ENCODE measurements around the gene HTR3A.

HTR3A gene

DNA sequence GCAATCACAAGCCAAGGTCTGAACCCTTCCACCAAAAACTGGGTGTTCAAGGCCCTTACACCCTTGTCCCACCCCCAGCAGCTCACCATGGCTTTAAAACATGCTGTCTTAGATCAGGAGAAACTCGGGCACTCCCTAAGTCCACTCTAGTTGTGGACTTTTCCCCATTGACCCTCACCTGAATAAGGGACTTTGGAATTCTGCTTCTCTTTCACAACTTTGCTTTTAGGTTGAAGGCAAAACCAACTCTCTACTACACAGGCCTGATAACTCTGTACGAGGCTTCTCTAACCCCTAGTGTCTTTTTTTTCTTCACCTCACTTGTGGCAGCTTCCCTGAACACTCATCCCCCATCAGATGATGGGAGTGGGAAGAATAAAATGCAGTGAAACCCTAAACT, 15.0 kb downstream of the HTR3A start:
- no peaks in the 10 kb centered on the region for H3K4me1 ChIP-seq (ENCODE audit: insufficient read depth, low read length)
- H3K36me3 ChIP-seq (ENCODE audit: insufficient read depth, low read length): no peaks in the 10 kb centered on the region
- H3K9me3 ChIP-seq (ENCODE audit: control insufficient read depth, insufficient read depth, low read length): no peaks in the 10 kb centered on the region
- no peak overlapping the region for H3K9ac ChIP-seq (ENCODE audit: low read depth, low read length)

DNA sequence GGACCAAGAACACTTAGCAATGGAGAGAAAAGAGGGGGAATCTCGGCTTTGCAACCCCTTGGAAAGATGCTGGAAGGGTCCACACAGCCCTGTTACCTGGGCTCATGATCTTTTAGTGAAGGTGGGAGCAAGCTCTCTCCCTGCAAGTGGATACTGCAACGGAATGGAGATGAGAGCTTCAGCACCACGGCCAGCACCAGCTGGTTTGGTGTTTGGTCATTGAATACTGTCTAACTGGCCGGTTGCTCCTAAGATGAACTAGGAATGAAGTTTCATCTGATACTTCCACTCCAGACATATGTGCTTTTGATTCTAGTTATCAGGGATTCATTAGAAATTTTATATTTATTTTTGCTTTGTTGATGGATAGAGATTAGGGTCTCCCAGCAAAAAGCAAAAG, 16.3 kb downstream of the HTR3A start:
- H3K9ac ChIP-seq (ENCODE audit: low read depth, low read length): no peak overlapping the region
- H3K9me3 ChIP-seq (ENCODE audit: control insufficient read depth, insufficient read depth, low read length): no peaks in the 10 kb centered on the region

DNA sequence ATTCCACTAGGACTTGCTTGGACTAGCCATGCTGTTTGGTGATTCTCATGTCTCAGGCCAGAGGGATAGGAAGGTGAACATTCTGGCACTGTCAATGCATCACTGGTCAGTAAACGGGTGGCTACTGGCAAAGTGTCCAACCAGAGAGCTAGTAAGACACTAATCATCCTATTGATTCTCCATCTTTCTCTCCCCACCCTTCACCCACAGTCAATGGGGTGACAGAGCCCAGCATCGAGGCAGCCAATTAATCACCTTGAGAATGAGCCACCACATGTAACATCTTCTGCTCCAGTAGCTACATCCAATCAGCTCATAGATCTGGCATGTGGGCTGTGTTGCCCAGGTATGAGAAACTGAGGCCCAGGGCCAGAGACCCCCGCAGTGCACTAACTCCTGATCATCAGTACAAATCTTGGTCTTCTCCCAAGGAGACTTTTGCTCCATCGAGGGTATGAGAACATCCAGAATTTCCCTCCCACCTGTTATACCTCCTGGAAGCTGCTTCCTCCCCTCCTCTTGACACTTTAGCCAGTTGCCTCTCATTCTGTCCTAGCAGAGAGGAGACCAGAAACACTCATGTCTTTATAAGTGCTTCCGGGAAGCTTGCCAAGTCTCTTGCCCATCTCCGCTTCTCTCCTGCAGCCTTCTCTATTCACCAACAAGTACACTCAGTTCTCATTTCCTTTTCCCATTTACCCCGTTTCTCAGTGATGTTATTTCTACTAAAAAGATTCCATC, 17.0 kb downstream of the HTR3A start:
- no peaks in the 10 kb centered on the region for H3K4me1 ChIP-seq (ENCODE audit: insufficient read depth, low read length)
- no peaks in the 10 kb centered on the region for H3K9me3 ChIP-seq (ENCODE audit: control insufficient read depth, insufficient read depth, low read length)
- H3K9ac ChIP-seq (ENCODE audit: low read depth, low read length): no peak overlapping the region
- H3K36me3 ChIP-seq (ENCODE audit: insufficient read depth, low read length): no peaks in the 10 kb centered on the region

More for the DNA sequence above, 16.3 kb downstream of the HTR3A start:
- no peaks in the 10 kb centered on the region for H3K4me1 ChIP-seq (ENCODE audit: insufficient read depth, low read length)
- no peaks in the 10 kb centered on the region for H3K36me3 ChIP-seq (ENCODE audit: insufficient read depth, low read length)

DNA sequence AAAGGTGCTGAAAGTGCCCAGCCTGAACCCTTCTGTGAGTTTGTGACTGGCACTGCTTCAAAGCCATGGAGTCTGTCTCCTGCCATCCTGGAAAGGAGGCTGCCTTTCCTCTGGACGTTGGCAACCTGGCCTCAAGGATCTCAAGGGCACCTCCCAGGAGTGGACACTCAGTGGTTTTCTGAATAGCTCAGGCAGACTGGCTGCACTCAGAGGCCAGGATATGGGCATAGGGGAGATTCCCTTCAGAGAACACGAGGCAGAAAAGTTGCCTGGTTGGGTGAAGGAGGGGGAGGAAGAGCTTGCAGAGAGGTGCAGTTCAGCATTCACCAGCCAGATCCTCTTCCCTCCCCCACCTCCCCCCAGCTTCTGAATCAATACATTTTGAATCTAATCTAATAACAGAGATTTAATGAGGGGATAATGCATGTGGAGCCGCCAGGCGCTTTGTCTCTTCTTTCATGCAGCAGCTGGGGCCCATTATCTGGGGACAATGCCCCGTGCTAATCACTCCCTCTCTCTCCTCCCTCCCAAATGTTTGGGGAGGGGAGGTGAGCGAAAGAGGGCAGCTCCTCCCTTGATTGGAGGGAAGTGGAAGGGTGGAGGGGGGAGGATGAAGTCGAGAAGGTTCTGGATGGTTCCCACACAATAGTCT, 17.7 kb downstream of the HTR3A start:
- Histone ChIP-seq H3K9me3 (ENCODE audit: control insufficient read depth, insufficient read depth, low read length) (no peaks in the 10 kb centered on the region), H3K36me3 (ENCODE audit: insufficient read depth, low read length) (no peaks in the 10 kb centered on the region), H3K9ac (ENCODE audit: low read depth, low read length) (no peak overlapping the region), H3K4me1 (ENCODE audit: insufficient read depth, low read length) (no peaks in the 10 kb centered on the region)

DNA sequence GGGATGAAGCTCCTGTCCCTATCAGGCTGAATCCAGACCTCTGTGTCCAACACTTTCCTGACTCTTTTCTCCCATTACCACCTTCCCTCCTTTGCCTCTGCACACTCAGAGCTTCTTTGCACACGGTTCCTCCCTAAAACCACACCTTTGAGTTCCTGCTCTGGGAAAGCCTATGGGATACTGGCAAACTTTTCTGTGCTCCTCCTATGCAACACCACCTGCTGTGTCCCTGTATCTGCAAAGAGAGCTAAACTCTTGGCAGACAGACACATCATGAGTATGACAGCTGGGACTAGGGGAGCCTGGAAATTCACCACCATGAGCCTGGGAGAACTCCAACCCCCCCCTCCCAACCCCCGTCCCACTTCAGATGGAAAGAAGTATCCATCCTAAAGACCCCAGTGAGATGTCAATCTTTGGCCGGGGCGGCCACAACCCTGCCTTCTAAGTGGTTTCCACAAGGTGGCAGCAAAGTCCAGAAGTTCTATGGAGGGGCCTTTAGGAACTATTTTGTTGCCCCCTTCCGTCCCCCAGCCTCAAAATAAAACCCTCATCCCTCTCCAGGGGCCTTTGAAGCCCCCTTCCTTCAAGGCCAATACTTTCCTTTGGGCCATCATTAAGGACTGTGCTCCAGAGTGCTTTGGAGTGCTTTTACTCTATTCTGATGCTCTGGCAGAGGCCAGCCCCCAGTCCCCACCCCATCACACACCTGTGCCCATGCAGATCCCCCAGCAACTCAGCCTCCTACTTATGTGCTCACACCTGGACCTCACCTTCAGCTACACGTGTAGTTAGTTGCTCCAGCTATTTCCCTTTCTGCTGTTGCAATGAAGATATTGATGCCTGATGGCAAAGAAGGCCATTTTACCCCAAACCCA, 19.4 kb downstream of the HTR3A start:
- no peaks in the 10 kb centered on the region for H3K4me1 ChIP-seq (ENCODE audit: insufficient read depth, low read length)
- no peaks in the 10 kb centered on the region for H3K9me3 ChIP-seq (ENCODE audit: control insufficient read depth, insufficient read depth, low read length)
- H3K9ac ChIP-seq (ENCODE audit: low read depth, low read length): no peak overlapping the region
- no peaks in the 10 kb centered on the region for H3K36me3 ChIP-seq (ENCODE audit: insufficient read depth, low read length)

DNA sequence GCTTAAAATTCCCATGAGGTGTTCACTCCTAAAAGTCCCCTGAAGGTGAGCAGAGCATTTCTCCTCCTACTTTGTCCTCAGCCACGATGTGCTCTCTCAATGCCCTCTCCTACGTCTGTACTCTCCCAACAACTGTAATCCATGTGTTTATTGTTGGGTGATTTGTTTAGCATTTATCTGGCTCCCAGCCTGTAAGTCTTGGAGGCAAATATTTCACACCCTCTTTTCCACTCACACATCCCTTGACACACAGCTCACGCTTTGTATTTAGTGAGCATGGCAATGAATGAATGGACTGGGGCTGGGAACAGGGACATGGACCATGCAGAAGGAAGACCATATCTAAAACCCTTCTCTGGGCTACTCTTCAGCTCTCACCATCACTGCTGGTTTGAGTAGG, 22.6 kb downstream of the HTR3A start:
- H3K9me3 ChIP-seq (ENCODE audit: control insufficient read depth, insufficient read depth, low read length): no peaks in the 10 kb centered on the region
- H3K9ac ChIP-seq (ENCODE audit: low read depth, low read length): no peak overlapping the region
- H3K4me1 ChIP-seq (ENCODE audit: insufficient read depth, low read length): no peaks in the 10 kb centered on the region
- H3K36me3 ChIP-seq (ENCODE audit: insufficient read depth, low read length): no peaks in the 10 kb centered on the region

DNA sequence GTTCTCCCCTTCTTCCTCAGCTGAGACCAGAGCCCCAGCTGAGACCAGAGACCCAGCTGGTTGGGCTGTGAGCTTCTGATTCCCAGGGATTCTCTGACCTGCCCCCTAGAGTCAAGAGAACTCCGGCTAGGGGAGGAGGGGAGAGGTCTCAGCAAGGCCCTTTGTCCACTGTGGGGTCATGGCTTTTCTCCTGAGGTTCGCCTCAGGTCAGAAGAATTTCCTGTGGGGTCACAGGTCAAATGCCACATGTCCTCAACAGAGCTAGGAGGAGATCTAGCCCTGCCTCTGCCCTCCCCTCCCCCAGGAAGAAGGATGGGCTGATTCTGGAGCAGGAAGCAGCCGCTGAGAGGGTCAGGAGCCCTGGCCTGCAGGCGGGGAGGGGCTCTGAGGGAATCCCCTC, 23.7 kb downstream of the HTR3A start:
- Histone ChIP-seq H3K36me3 (ENCODE audit: insufficient read depth, low read length) (no peaks in the 10 kb centered on the region), H3K9me3 (ENCODE audit: control insufficient read depth, insufficient read depth, low read length) (no peaks in the 10 kb centered on the region), H3K9ac (ENCODE audit: low read depth, low read length) (no peak overlapping the region), H3K4me1 (ENCODE audit: insufficient read depth, low read length) (no peaks in the 10 kb centered on the region)

DNA sequence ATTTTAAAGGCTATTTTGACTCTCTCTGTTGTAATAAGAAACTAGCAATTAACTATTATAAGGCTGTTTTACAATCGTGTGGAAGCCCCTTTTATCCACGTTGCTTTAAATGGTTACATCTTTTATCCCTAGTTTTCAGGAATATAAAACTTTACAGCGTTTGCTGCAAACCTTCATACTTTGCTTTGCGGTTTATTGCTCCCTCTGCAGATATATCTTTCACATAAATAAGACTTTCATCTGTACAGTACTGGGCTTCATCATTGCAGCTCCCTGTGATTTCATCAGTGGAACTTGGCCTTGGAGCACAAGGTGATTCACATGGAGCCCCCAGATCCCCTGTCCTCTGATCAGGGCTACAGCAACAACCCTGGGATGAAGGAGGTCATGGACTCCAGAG, 25.6 kb downstream of the HTR3A start:
- Histone ChIP-seq H3K4me1 (ENCODE audit: insufficient read depth, low read length) (no peaks in the 10 kb centered on the region), H3K9me3 (ENCODE audit: control insufficient read depth, insufficient read depth, low read length) (no peaks in the 10 kb centered on the region), H3K9ac (ENCODE audit: low read depth, low read length) (no peak overlapping the region), H3K36me3 (ENCODE audit: insufficient read depth, low read length) (no peaks in the 10 kb centered on the region)

DNA sequence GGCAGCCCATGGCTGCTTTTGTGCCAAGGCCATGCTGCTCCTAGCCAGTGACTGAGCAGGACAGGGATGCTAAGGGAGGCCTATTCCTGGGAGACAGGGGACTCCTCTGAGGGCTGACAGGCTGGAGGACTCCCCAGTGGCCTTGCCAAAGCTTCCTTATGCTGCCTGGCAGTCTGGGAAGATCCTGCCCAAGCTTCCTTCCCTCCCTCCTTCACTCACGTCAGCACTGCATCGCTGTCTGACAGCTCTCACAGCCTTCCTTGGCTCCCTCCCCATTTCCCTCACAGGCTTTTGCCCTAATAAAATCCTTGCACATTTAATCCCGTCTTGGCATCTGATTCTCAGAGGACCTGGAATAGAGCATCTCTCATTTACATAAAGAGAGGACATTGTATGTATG, 26.5 kb downstream of the HTR3A start:
- H3K4me1 ChIP-seq (ENCODE audit: insufficient read depth, low read length): no peaks in the 10 kb centered on the region
- no peaks in the 10 kb centered on the region for H3K9me3 ChIP-seq (ENCODE audit: control insufficient read depth, insufficient read depth, low read length)
- H3K36me3 ChIP-seq (ENCODE audit: insufficient read depth, low read length): no peaks in the 10 kb centered on the region
- H3K9ac ChIP-seq (ENCODE audit: low read depth, low read length): no peak overlapping the region

DNA sequence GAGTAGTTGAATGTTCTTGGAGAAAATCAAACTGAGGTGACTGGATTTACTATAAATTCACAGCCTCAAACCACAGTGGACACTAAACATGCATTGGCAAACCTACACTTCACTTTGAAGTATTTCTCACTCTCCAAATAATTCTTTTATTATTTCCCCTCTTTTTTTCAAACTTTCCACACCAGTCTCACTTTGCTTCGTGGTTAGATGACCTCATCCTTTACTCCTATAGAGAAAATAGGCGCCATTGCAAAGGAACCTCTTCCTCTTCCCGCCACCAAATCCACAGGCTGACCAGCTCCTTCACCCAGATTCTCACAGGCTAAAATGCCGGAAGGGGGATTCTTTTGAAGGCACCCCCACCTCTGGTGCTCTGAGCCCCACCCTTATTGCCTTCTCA, 33.4 kb downstream of the HTR3A start:
- H3K36me3 ChIP-seq (ENCODE audit: insufficient read depth, low read length): no peaks in the 10 kb centered on the region
- no peaks in the 10 kb centered on the region for H3K4me1 ChIP-seq (ENCODE audit: insufficient read depth, low read length)
- no peaks in the 10 kb centered on the region for H3K9me3 ChIP-seq (ENCODE audit: control insufficient read depth, insufficient read depth, low read length)
- no peak overlapping the region for H3K9ac ChIP-seq (ENCODE audit: low read depth, low read length)

DNA sequence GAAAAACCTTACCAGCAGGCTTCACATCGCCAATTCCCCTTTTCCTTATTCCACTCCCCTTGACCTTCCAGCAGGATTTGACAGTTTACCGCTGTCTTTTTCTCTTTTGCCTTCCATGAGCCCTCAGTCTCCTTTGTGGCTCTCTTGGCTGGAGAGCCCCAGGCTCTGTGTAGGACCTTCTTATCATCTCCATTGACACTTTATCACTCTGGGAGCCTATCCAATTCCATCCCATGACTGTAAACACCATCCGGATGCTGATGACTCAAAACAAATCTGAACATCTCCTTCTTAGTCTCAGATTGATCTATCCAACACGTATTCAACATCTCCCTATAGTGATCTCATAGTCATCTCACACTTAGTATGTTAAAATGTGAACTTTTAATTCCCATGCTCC, 36.0 kb downstream of the HTR3A start:
- Histone ChIP-seq H3K36me3 (ENCODE audit: insufficient read depth, low read length) (no peaks in the 10 kb centered on the region), H3K4me1 (ENCODE audit: insufficient read depth, low read length) (no peaks in the 10 kb centered on the region), H3K9me3 (ENCODE audit: control insufficient read depth, insufficient read depth, low read length) (no peaks in the 10 kb centered on the region), H3K9ac (ENCODE audit: low read depth, low read length) (no peak overlapping the region)

DNA sequence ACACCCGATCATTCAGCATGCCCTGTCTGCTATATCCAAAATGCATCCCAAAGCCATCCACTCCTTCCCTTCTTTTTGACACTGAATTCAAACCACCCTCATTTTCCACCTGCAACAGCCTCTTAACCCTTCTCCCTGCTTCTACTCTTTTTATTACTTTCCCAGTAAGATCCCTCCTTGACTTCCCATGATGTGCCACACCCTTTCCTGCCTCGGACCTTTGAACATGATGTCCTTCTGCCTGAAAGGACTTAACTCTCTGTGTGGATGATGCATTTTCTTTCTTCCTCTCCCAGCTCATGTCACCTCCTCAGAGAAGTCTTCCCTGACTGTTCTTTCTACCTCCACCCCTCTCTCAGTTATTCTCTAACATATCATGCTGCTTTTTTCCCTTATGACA, 36.5 kb downstream of the HTR3A start:
- H3K9me3 ChIP-seq (ENCODE audit: control insufficient read depth, insufficient read depth, low read length): no peaks in the 10 kb centered on the region
- no peaks in the 10 kb centered on the region for H3K4me1 ChIP-seq (ENCODE audit: insufficient read depth, low read length)
- H3K9ac ChIP-seq (ENCODE audit: low read depth, low read length): no peak overlapping the region
- no peaks in the 10 kb centered on the region for H3K36me3 ChIP-seq (ENCODE audit: insufficient read depth, low read length)

DNA sequence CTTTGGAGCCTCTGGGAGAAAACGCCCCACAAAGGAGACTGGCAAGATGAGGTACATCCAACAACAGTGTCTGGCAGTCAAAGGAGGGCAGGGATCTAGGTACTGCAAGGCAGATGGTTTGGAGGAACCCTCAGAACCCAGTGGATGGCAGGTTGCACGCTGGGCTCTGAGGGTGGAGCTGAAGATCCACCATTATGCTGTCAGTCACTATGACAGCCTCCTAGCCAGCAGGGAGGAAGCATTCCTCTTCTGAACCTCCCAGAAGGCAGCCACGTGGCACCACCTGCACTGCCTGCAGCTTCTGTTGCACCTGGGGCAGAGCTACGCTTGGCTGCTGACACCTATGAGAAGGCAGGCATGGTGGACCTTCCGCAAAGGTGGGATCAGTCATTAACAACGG, 40.2 kb downstream of the HTR3A start:
- Histone ChIP-seq H3K4me1 (ENCODE audit: insufficient read depth, low read length) (no peaks in the 10 kb centered on the region), H3K9me3 (ENCODE audit: control insufficient read depth, insufficient read depth, low read length) (no peaks in the 10 kb centered on the region), H3K36me3 (ENCODE audit: insufficient read depth, low read length) (no peaks in the 10 kb centered on the region), H3K9ac (ENCODE audit: low read depth, low read length) (no peak overlapping the region)

DNA sequence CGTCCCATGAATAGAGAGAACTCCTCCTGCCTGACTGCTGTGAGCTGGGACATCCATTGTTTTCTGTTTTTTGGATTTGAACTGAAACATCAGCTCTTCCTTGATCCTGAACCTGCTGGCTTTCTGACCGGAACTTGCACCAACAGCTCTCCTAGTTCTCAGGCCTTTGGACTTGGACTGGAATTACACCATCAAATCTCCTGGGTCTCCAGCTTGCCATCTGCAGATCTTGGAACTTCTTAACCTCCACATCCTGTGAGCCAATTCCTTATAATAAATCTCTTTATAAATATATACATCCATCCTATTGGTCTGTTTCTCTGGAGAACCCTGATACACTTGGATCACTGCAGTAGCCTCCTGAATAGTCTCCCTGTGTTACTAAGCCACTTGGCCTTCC, 42.1 kb downstream of the HTR3A start:
- H3K36me3 ChIP-seq (ENCODE audit: insufficient read depth, low read length): no peaks in the 10 kb centered on the region
- H3K4me1 ChIP-seq (ENCODE audit: insufficient read depth, low read length): no peaks in the 10 kb centered on the region
- no peaks in the 10 kb centered on the region for H3K9me3 ChIP-seq (ENCODE audit: control insufficient read depth, insufficient read depth, low read length)
- no peak overlapping the region for H3K9ac ChIP-seq (ENCODE audit: low read depth, low read length)

DNA sequence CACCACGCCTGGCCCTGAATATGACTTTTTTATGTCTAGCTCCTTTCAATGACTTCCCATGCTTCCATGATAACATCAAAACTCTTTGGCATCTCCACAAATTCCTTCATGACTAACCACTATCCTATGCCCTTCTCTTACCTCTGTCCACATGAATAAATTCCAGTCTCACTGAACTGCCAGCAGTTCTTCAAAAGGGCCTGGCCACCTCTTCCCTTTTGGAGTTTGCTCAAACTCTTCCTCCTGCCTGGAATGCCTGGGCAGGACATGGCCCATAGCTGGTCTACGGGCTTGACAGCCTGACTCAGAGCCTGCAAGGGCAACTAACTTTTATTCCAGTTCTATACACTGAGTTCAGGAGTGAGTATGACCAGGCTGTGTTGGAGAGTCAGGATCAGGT, 42.8 kb downstream of the HTR3A start:
- H3K4me1 ChIP-seq (ENCODE audit: insufficient read depth, low read length): no peaks in the 10 kb centered on the region
- H3K9ac ChIP-seq (ENCODE audit: low read depth, low read length): no peak overlapping the region
- no peaks in the 10 kb centered on the region for H3K9me3 ChIP-seq (ENCODE audit: control insufficient read depth, insufficient read depth, low read length)
- H3K36me3 ChIP-seq (ENCODE audit: insufficient read depth, low read length): no peaks in the 10 kb centered on the region
